Epidermal melanocyte (primary cell): ENCODE results near the gene ESYT2.
"Not testable (repeated sequence)": the region's sequence is repeated elsewhere in the genome, so short reads cannot be mapped to it uniquely, and the experiment has no call there.

ENCODE experiments used
- DNase-seq: peaks from one replicate; pipeline ENCODE4 v3.0.0; 2011; ENCODE audit warnings: low spot score; ENCODE audit not compliant: insufficient read length

The ESYT2 gene

GRCh38 chr7:158829342-158830210 lies at the start of gene ESYT2:
TSS of gene ESYT2 (minus strand) at chr7:158829509. CDS start at chr7:158829418, 91 bp downstream.
- DNase-seq = peak; percentile 88

DNA sequence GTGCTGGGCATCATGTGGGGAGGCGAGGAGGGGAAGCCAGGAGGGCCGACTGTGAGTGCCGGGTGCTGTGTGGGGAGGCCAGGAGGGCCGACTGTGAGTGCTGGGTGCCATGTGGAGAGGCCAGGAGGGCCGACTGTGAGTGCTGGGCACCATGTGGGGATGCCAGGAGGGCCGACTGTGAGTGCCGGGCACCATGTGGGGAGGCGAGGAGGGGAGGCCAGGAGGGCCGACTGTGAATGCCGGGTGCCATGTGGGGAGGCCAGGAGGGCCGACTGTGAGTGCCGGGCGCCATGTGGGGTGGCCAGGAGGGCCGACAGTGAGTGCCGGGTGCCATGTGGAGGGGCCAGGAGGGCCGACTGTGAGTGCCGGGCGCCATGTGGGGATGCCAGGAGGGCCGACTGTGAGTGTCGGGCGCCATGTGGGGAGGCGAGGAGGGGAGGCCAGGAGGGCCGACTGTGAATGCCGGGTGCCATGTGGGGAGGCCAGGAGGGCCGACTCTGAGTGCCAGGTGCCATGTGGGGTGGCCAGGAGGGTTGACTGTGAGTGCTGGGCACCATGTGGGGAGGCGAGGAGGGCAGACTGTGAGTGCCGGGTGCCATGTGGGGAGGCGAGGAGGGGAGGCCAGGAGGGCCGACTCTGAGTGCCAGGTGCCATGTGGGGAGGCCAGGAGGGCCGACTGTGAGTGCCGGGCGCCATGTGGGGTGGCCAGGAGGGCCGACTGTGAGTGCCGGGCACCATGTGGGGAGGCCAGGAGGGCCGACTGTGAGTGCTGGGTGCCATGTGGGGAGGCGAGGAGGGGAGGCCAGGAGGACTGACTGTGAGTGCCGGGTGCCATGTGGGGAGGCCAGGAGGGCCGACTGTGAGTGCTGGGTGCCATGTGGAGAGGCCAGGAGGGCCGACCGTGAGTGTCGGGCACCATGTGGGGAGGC lies 49.1 kb upstream of the ESYT2 start:
- DNase-seq = not testable (repeated sequence)

DNA sequence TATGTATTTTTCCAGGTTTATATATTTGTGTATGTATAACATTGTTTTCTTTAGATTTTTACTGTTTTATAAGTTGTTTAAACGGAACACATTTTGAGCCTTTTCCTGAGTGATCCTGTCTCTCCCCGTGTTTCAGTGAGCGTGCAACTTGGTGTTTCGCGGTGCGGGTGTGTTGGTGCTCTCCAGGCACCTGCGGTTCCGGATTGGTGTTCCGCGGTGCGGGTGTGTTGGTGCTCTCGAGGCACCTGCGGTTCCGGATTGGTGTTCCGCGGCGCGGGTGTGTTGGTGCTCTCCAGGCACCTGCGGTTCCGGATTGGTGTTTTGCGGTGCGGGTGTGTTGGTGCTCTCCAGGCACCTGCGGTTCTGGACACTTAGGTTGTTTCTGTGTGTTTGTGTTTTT lies 47.7 kb upstream of the ESYT2 start:
- DNase-seq = no peak

GRCh38 chr7:158869876-158870275 lies 40.6 kb upstream of the ESYT2 start:
- no peak for DNase-seq

- no peak for DNase-seq
Measured at GRCh38 chr7:158868764-158869410, 39.6 kb upstream of the ESYT2 start.

GRCh38 chr7:158867214-158867984 lies 38.1 kb upstream of the ESYT2 start:
- no peak for DNase-seq

GRCh38 chr7:158865977-158866376 lies 36.7 kb upstream of the ESYT2 start:
- DNase-seq = no peak

DNA sequence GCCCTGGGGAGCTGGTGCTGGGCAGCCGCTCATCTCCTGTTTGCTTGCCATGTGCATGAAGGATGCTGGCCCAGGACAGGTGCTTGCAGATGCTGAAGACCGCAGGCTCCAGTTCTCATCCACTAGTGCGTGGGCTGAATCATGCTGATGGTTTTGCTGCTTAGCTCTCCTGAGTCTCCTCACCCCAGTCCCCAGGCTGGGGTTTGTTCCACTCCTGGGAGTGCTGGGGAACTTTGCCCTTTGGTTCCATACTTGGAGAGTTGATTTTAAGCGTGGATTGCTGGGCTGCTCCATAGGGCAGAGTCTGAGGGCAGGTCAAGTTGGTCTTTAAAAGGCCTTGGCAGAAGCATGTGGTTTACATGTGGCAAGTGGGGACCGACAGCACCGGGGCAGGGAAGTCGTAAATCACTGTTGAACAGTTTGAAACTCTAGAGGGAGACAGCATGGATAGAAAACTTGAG lies 36.2 kb upstream of the ESYT2 start:
- no peak for DNase-seq

DNA sequence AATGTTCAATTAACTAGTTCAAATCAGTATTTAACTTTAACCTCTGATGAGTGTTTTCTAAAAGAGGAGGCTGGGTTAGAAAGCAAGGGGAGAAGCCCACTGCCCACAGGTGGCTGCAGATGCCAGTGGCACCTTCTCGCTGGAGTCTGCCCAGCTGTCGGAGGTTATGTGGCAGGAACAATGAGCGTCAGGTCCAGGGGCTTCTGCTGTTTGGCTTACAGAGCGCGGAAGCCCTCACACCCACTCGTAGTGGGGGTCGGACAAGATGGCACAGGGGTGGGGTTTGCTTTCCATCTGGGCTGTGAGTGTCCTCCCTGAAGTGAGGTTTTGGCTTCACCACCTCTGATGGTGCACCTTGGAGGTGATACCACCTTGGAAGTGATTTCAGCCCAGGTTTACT lies 35.5 kb upstream of the ESYT2 start:
- no peak for DNase-seq

GRCh38 chr7:158864507-158864820 lies 35.2 kb upstream of the ESYT2 start:
- no peak for DNase-seq

DNA sequence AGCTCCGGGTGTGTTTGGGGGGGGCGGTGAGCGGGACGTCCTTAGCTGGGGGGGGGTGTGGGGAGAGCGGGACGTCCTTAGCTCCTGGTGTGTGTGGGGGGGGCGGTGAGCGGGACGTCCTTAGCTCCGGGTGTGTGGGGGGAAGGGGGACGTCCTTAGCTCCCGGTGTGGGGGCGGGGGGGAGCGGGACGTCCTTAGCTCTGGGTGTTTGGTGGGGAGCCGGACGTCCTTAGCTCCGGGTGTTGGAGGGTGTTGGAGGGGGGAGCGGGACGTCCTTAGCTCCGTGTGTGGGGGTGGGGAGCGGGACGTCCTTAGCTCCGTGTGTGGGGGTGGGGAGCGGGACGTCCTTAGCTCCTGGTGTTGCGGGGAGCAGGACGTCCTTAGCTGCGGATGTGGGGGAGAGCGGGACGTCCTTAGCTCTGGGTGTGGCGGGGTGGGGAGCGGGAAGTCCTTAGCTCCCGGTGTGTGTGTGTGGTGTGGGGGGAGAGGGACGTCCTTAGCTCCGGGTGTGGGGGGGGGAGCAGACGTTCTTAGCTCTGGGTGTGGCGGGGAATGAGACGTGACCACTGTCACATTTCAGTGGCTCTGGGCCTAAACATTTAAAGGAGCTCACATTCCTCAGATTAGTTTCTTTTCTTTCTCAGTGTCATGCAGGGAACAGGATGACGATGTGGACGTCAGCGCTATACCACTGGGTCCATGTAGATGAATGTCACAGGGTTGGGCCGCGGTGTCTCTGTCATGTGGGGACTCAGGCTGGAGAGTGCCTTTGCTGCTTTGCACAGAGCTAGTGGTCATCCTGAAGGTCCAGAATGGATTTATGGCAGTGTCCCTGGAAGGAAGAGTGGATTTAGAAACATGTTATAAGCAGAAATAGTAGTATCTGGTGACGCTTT lies 34.5 kb upstream of the ESYT2 start:
- peak; percentile 61 for DNase-seq

DNA sequence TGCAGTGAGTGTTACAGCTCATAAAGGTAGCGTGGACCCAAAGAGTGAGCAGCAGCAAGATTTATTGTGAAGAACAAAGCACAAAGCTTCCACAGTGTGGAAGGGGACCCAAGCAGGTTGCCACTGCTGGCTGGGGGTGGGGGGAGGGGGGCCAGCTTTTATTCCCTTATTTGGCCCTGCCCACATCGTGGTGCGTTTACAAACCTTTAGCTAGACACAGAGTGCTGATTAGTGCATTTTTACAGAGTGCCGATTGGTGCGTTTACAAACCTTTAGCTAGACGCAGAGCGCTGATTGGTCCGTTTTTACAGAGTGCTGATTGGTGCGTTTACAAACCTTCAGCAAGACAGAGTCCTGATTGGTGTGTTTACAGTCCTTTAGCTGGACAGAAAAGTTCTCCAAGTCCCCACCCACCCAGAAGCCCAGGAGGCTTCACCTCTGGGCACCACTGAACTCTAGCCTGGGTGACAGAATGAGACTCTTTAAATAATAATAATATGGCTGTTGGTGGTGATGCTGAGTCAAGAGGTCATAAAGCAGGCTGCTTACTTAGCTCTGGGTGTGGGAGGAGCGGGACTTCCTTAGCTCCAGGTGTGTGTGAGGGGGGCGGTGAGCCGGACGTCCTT lies 33.8 kb upstream of the ESYT2 start:
- DNase-seq = not testable (repeated sequence)

DNA sequence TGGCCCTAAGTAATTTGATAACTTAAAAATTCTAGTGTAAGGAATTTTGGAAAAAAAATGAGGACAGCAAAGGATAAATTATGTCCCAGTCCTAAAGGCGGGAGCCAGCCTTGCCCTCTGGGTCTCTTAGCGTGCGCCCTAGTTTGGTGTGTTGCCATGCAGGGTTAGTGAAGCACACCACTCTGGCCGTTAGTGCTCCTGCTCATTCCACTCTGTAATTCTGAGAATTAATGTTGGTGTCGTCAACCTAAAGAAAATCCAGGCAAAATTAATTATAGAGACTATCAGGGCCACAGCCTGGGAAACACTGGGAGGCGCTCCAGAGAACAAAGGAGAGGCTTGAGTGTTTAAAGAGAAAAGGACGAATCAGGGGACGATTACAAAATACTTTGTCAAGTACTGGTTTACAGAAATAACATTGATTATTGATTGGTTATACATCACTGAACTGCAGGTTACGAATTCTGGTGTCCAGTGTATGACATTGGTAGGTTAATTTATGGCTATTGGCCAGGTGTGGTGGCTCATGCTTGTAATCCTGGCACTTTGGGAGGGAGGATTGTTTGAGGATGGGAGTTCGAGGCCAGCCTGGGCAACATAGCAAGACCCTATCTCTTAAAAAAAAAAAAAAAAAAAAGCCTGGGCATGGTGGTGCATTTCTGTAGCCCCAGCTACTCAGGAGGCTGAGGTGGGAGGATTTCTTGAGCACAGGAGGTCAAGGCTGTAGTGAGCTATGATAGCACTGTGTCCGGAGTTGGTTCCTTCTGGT lies 32.8 kb upstream of the ESYT2 start:
- DNase-seq = no peak

DNA sequence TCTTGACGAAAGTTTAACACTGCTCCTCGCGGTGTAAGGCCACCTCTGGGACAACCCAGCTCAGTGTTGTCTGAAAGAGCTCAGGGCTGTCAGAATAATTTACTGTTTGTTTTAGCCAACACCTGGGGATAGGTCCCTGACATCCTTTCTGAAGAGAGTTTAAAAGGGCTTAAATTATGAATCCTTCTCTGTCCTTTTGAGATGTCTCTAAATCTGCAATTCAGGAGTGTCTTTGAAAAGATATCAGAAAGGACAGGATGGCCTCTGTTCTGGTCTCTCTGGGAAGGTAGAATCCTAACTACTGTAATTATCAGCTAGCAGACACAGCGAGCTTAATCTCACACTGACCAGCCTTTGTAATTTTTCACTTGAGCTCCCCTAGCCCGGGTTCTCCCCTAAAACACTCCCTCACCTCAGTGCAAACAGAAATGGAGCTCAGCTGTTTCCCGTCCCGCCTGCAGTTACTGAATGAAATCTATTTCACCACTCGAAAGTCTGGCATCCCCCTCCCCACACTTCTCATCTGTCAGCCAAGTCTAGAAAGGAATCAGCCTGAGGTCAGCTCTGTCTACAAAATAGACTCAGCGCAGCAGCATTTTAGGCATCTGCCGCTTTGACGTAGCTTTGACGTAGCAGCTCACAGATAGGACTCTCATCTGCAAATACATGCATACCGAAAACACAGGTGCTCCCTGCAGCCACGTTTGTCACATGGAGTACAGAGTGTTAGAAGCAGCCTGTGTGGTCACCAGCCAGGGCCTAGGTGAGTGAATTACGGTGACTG lies 31.9 kb upstream of the ESYT2 start:
- DNase-seq = no peak

- DNase-seq = no peak
Measured at GRCh38 chr7:158860394-158860793, 31.1 kb upstream of the ESYT2 start.

DNA sequence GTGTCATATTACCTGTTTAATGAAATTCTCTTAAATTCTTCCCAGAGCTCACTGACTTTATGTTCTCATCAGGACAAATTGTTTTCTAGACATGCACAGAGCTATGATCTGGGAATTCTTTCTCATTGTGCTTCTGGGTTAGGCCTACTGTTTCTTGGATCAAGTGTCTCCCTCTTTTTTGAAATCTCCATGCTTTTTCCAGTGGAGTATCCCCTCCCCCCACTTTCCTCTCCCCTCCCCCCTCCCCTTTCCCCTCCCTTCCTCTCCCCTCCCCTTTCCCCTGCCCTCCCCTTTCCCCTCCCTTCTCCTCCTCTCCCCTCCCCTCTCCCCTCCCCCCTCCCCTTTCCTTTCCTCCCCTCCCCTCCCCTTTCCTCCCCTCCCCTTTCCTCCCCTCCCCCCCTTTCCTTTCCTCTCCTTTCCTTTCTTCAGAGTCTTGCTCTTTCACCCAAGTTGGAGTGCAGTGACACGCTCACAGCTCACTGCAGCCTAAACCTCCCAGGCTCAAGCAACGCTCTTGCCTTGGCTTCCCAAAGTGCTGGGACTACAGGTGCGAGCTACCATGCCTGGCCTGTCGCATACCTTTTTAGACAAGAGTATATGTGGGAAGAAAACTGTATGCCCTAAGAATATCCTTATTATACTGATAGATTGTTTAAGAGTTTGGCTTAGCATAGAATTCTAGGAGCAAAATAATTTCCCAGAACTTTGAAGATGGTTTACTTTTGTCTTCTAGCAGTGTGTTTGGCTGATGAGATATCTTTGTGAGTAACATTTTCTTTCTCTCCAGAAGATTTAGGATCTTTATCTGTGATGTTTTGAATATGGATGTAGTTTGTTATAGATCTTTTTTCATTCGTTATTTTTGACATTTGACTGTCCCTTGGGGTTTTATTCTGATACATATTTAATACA lies 29.5 kb upstream of the ESYT2 start:
- DNase-seq = no peak
